HG02763 (cell line): ENCODE data around the gene MUC2.
"Not testable (repeated sequence)": the region's sequence is repeated elsewhere in the genome, so short reads cannot be mapped to it uniquely, and the experiment has no call there.

Experiments
- ATAC-seq: cut with Tn5 transposase; IDR thresholded peaks from one replicate; pipeline ENCODE4 v1.9.1; 2021; ENCODE audit warnings: mild to moderate bottlenecking, moderate library complexity; ENCODE audit not compliant: unreplicated experiment

MUC2 gene

DNA sequence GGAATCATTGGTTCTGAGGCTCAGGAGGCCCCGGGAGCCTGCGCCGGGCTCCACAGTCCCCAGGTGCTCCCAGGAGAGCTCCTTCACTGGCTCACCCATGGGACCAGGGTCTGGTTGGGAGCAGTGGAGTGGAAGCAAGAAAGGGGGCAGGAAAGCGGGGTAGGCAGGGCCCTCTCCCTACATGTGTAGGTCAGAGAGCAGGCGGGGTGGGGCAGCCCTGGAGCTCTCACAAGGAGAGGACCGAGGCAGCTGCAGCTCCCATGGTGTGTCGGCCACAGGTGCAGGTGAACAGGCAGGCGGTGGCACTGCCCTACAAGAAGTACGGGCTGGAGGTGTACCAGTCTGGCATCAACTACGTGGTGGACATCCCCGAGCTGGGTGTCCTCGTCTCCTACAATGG lies 28.3 kb downstream of the MUC2 start:
- ATAC-seq, result no peak

DNA sequence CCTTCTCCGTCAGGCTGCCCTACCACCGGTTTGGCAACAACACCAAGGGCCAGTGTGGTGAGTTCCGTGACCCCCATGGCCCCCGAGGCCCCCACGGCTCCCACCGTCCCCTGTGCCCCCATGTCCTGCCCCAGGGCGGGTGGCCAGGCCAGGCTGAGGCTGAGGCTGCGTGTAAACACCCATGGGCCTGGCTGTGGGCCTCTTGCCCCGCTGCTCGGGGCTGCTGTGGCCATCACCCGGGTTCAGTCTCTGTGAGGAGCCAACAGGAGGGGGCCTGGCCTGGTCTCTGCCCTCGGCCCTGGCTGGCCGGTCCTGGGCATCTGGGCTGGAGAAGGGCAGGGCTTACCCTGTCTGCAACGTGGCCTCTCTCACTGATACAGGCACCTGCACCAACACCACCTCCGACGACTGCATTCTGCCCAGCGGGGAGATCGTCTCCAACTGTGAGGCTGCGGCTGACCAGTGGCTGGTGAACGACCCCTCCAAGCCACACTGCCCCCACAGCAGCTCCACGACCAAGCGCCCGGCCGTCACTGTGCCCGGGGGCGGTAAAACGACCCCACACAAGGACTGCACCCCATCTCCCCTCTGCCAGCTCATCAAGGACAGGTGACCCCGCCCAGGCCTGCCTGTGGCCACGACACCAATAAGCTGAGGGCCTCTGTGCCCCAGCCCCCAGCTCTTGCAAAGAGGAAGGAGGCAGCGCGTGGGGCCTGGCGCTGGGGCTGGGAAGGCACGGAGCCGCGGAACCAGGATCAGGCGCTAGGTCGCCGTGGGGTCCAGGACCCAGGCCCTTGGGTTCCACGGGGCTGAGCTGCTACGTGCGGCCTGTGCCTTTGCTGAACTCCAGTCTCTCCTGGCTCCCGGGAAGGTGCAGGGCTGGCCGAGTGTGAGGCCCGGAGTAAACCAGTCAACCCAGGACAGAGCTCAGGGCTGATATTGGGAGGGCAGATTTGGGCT lies 29.0 kb downstream of the MUC2 start:
- ATAC-seq, result no peak

DNA sequence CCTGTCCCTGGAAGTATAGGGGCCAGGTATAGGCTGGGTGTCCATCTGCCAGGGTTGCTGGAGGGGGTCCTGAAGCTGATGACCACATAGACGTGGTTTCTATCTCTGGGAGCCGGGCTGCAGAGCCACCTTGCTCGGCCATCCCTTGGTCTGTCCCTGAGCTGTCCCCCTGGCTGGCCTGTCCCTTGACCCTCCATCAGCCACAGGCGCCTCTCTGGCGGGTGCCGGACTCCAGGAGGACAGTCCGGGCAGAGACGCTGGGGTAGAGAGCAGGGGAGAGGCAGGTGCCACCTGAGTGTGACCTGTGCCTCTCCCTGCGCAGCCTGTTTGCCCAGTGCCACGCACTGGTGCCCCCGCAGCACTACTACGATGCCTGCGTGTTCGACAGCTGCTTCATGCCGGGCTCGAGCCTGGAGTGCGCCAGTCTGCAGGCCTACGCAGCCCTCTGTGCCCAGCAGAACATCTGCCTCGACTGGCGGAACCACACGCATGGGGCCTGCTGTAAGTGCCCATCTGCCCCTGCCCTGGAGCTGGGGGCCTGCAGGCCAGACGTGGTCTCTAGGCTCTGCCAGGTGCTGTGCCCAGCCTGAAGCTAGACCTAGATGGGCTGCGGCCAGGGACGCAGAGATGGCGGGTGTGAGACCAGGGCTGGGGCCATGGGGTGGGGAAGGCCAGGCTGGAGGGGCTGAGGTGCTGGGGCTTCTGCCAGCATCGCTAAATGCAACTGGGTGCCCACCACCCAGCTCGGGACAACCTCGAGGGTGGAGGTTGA lies 29.9 kb downstream of the MUC2 start:
- no peak for ATAC-seq

DNA sequence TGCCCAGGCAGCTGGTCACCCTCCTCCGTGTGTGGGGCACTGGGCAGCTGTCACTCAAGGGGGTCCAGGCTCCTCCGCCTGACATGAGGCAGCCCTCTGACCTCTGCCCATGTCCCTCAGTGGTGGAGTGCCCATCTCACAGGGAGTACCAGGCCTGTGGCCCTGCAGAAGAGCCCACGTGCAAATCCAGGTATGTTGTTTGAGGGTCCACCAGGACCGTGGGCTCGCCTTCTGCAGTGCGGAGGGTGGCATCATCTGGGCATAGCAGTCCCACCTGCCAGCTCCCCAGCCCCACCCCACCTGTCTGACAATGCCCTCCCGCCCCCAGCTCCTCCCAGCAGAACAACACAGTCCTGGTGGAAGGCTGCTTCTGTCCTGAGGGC lies 30.5 kb downstream of the MUC2 start:
- ATAC-seq, result no peak

DNA sequence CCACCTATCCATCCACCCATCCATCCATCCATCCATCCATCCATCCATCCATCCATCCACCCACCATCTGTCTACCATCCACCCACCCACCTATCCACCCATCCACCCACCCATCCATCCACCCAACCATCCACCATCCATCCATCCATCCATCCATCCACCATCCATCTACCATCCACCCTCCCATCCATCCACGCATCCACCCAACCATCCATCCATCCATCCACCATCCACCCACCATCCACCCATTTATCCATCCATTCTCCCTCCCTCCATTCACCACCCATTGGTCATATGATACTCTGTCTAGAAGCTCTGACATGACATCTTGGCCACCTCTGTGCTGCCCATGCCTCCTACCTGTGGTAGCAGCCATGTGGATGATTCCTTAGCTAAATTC lies 31.7 kb downstream of the MUC2 start:
- ATAC-seq, result no peak

DNA sequence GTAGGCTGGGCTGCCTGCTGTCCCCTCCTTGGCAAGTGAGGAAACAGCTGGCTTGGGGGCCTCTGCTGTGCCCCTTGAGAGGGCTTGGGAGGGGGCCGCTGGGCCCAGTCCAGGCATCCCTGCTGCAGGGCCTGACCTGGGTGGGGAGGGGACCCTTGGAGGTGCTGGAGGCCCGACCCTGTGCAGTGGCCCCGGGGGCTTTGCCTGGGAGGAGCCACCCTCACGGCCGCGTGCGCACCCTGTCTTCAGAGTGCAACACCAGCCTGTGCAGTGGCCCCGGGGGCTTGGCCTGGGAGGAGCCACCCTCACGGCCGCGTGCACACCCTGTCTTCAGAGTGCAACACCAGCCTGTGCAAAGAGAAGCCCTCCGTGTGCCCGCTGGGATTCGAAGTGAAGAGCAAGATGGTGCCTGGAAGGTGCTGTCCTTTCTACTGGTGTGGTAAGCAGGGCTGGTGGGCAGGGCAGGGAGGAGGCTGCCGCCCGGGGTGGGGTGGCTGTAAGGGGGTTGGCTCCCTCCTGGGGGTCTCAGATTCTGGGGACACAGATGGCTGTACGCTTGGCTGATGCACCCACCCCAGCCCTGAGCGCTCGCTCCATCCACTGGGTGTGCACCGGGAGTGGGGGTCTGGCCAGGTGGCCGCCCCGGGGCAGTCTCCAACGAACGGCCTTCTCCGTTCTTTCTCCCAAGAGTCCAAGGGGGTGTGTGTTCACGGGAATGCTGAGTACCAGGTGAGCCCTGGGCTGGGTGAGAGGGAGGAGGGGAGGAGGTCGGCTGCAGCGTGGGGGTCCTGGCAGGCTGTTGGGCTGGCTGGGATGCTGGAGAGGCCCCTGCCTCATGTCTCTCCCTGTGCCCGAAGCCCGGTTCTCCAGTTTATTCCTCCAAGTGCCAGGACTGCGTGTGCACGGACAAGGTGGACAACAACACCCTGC lies 32.9 kb downstream of the MUC2 start:
- no peak for ATAC-seq

DNA sequence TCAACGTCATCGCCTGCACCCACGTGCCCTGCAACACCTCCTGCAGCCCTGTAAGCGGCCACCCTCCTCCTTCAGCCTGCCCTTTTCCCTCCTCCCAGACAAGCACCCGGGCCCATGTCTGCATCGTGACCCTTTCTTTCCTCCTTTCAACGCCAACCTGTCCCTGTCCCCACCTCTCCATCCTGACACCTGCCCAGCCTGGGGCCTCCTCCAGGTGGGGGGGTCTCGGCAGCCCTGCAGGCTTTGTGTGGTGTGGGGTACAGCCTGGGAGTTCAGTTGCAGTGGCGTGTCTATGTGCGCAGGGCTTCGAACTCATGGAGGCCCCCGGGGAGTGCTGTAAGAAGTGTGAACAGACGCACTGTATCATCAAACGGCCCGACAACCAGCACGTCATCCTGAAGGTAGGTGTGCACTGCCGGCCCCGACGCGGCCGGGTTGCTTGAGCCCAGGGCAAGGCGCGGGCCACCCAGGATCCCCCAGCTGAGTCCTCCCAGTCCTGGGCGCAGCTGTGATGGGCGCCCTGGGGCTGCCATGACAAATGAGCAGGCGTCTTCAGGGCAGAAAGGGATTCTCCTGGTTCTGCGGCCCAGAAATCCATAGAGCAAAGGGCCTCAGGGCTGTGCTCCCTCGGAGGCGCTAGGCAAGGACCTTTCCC lies 33.7 kb downstream of the MUC2 start:
- ATAC-seq, result no peak

DNA sequence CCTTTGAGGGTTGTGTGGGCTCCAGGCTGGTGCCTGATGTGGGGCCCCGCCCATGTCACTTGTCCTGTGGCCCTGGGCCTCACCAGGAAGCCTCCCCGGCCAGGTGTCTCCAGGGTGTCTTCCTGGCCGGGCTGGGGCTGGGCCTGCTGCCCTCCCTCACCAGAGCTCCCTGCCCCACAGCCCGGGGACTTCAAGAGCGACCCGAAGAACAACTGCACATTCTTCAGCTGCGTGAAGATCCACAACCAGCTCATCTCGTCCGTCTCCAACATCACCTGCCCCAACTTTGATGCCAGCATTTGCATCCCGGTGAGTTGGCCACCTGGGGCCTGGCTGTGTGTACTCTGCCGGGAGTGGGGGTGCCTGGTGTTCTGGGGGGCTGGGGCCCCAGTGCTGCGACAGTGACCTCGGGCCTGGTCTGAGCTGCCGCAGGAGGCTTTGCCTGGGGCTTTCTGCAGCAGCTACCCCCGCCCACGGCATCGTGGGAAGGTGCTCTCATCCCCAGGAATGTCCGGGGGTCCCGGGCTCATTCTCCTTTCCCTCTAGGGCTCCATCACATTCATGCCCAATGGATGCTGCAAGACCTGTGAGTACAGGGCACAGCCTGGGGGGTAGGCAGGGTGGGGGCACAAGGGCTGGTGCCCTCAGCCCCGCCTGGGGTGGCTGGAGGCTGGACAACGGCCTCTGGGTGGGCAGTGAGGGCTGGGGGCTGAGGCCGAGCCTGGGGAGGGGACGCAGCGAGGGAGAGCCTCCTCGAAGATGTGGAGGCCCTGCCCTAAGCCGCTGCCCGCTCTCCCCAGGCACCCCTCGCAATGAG lies 34.6 kb downstream of the MUC2 start:
- no peak for ATAC-seq

DNA sequence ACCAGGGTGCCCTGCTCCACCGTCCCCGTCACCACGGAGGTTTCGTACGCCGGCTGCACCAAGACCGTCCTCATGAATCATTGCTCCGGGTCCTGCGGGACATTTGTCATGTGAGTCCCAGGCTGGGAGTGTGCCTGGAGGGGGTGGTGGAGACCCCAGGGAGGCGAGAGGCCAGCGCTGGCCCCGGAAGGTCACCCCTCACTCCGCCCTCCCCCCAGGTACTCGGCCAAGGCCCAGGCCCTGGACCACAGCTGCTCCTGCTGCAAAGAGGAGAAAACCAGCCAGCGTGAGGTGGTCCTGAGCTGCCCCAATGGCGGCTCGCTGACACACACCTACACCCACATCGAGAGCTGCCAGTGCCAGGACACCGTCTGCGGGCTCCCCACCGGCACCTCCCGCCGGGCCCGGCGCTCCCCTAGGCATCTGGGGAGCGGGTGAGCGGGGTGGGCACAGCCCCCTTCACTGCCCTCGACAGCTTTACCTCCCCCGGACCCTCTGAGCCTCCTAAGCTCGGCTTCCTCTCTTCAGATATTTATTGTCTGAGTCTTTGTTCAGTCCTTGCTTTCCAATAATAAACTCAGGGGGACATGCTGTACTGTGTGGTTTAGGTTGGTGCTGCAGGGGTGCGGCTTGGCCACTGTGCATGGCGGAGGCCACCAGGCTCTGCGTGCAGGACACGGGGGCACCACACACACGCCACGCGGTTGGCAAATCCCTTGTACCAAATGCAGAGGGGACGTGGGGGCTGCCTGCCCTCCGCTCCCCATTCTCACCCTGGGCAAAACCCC lies 35.4 kb downstream of the MUC2 start:
- ATAC-seq, result no peak

DNA sequence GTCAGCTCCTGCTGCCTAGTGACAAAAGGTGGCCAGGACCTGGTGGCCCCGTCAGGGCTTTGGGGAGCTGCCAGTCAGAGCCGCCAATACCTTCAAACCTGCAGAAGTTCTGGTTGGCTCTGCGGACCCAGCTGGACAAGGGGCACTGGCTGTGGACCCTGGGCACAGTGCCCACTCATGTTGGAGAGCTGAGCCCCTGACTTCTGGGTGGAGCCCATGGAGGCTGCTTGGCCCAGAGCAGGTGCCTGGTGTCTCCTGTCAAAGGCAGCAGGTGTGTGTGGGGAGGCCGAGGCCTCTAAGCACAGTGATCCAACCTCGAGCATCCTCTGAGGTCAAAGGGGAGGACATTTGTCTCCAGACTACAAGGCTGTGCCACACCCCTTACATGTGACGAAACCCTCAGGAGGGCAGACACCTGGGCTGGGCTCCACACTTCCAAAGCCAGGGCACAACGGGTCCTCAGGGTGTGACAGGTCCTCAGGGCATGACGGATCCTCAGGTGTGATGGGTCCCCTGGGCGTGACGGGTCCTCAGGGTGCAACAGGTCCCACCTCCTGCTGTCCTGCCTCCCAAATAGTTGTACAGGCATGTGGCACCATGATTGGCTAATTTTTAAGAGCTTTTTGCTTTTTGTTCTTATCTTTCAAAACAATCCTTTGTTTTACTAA lies 37.0 kb downstream of the MUC2 start:
- ATAC-seq, result no peak

DNA sequence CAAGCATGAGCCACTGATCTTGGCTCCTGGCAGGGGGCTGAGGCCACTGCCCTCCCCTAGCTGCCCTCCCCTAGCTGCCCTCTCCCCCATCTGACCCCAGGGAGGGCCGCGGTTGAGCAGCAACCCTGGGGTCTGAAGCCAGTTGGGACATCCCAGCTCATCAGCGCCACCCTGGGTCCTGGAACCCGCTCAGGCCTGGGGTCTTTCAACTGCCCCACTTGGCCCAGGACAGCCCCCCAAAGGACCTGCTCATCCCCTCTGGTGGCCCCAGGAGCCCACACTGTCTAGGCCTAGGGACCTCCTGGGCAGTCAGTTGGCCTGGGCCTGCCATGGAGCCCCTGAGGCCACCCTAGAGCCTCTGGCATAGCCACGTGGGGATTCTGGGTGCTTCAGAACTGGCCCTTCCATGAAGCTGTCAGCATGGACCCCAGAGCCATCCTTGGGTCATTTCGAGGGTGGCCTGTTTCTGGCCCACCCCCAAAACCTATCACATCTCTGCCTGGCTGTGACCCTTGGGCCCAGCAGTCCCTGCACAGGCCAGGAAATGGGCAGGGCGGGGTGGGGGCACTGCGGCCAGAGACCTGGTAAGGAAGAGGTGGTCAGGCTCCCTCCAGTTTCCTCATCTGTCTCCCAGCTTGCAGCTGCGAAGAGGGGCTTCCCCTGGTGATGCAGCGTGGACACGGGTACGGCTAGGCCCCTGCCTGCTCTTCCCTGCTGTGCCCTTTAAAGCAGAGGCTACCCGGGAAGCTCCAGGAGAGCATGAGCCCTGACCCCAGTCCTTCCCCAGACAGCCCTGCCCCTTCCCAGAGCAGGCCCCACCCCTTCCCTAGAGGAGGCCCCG lies 37.9 kb downstream of the MUC2 start:
- no peak for ATAC-seq

DNA sequence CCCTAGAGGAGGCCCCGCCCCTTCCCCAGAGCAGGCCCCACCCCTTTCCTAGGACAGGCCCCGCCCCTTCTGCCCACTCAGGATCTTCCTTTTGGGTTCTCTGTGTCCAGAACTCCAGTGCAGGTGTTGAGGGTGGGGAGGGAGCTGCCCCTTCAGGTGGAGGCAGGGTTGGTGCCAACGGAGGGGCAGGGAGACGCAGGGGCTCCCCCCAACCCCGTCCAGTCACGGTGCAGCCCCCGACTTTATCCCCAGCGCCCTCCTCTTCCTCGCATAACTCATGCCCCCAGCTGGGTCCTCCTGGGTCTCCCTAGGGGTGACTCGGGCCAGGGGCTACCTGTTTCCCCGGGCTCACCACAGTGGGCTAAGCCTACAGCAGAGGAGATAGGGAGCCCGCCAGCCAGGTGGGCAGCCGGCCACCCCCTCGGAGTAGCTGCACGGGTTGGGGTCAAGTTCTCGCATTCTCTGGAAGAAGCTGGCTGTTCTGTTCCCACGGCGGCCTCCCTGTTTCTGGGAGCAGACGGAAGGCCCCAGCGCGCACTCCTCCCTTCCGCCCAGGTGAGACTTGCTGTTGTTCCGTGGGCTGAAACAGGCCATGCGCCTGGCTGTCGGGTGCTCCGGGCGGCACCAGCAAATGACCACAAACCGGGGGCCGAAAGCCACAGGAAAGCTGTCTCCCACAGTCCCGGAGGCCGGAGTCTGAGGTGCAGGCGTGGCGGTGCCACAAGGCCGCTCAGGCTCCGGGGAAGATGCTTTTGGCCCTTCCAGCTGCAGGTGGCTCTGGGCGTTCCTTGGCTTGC lies 38.9 kb downstream of the MUC2 start:
- no peak for ATAC-seq

DNA sequence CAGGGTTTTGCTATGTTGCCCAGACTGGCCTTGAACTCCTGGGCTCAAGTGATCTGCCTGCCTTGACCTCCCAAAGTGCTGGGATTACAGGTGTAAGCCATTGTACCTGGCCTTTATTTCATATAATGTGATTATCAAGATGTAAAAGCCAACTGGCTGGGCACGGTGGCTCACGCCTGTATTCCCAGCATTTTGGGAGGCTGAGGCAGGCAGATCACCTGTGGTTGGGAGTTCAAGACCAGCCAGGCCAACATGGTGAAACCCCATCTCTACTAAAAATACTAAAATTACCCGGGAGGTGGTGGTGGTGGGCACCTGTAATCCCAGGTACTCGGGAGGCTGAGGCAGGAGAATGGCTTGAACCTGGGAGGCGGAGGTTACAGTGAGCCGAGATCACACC lies 40.6 kb downstream of the MUC2 start:
- not testable (repeated sequence) for ATAC-seq

DNA sequence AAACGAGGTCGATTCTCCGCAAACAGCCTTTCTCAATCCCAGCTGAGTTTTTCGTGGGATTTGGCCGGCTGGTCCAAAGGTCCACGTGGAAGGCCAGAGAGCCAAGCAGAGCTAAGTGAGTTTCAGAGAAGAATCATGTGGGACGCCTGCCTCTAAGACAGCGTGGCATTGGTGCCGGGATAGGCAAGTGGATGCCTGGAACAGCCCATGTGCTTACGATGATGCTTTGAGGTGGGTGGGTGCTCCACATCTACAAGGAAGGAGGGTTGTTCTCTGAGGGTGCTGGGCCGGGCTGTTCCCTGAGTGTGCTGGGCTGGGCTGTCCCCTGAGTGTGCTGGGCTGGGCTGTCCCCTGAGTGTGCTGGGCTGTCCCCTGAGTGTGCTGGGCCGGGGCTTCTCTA lies 41.4 kb downstream of the MUC2 start:
- no peak for ATAC-seq

DNA sequence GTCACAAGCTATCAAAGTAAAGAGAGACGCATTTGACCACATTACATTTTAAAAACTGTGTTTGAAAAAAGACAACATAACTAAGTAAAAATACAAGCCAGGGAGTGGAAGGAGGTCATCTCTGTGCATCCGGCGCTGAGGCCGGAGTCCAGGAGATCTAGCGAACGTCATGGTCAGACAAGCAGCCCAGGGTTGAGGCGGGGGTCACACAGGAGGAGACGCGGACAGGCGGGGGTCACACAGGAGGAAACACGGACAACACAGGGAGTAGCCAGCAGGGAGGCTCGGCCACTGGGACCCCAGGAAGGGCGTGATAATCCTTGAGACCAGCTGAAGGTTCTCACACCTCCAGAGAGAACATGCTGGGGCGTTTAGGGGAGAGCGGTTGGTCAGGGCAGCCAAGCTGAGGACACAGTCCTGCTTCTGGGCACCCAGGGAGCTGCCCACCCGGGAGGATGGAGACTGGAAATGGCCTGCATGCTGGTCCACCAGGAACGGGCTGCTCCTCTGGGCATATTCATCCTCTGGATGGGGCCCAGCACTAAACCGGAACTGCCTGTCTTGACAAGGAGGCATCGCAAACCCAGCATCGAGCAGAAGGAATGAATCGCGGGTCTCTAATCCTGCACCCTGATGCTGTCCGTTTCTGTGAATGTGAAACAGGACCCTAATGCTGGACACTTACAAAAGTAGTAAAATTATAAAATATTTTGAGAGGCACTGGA lies 42.2 kb downstream of the MUC2 start:
- ATAC-seq, result no peak

DNA sequence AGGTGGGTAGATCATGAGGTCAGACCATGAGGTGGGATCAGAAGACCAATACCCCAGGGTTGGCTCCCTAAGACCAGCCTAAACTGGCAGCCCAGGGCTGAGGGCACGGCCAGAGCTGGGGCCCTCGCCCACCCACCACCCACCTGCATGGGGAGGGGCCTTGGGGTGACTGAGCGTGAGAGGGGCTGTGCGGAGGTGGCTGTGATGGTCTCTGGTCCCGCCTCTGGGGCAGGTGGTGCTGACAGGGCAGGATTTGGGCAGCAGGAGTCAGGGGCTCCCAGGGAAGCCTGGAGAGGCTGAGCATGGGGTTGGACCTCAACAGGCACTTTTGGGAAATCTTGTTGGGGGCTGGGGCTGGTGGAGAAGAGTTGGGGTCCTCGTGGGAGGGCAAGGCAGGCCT lies 43.3 kb downstream of the MUC2 start:
- ATAC-seq, result no peak
